Activated naive CD8-positive, alpha-beta T cell treated with anti-CD3 and anti-CD28 coated beads, Interleukin-2, amount 50 U/mL, for 24 hours (primary cell): ENCODE results near the gene SRSF2.

Experiments used
- ATAC-seq: fragments of 150-1000 bp; cut with Tn5 transposase; one replicate; pipeline ENCODE4 v1.10.0; 2021
- DNase-seq: peaks from one replicate; pipeline ENCODE4 v3.0.0; 2021
- H3K27ac Mint-ChIP-seq: one replicate; pipeline ENCODE4 v1.8.0; 2021; ENCODE audit warnings: mild to moderate bottlenecking, mixed read lengths
- H3K27me3 Mint-ChIP-seq: one replicate; pipeline ENCODE4 v1.8.0; 2021; ENCODE audit warnings: mixed read lengths
- H3K36me3 Mint-ChIP-seq: one replicate; pipeline ENCODE4 v1.8.0; 2021; ENCODE audit warnings: low read depth, mixed read lengths
- H3K4me1 Mint-ChIP-seq: one replicate; pipeline ENCODE4 v1.8.0; 2021; ENCODE audit warnings: mixed read lengths
- H3K4me3 Mint-ChIP-seq: one replicate; pipeline ENCODE4 v1.8.0; 2021; ENCODE audit warnings: mild to moderate bottlenecking, moderate library complexity, mixed read lengths
- H3K9me3 Mint-ChIP-seq: one replicate; pipeline ENCODE4 v1.8.0; 2021; ENCODE audit warnings: mixed read lengths

SRSF2 gene

DNA sequence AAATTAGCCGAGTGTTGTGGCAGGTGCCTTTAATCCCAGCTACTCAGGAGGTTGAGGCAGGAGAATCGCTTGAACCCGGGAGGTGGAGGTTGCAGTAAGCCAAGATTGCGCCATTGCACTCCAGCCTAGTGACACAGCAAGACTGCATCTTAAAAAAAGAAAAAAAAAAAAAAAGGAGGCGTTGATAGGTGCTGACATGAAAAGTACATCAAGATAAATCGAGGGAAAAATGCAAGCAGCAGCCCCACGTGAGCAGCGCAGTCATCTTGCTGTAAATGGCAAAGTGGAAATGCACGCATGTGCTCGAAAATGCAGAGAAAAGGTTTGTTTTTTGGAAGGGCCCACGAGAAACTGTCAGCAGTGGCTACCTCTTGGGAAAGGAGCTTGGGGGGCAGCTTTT lies 47.3 kb downstream of the SRSF2 start:
- Mint-ChIP-seq H3K4me3 (no peak overlapping the region), H3K4me1 (no peaks in the 10 kb centered on the region), H3K36me3 (no peaks in the 10 kb centered on the region), H3K9me3 (no peaks in the 10 kb centered on the region), H3K27me3 (no peaks in the 10 kb centered on the region), H3K27ac (no peak overlapping the region)
- no peak for ATAC-seq
- DNase-seq, result no peak

- no peaks in the 10 kb centered on the region for H3K9me3 Mint-ChIP-seq
- ATAC-seq (no peak), DNase-seq (no peak)
- H3K27ac Mint-ChIP-seq, result no peak overlapping the region
- H3K27me3 Mint-ChIP-seq, result no peaks in the 10 kb centered on the region
- H3K36me3 Mint-ChIP-seq, result no peaks in the 10 kb centered on the region
- no peak overlapping the region for H3K4me3 Mint-ChIP-seq
- no peaks in the 10 kb centered on the region for H3K4me1 Mint-ChIP-seq
These were observed 48.9 kb downstream of the SRSF2 start for GRCh38 chr17:76688165-76688622.

GRCh38 chr17:76687298-76688164 lies 49.6 kb downstream of the SRSF2 start:
- no peak overlapping the region for H3K27ac Mint-ChIP-seq

GRCh38 chr17:76686538-76687297 lies 50.4 kb downstream of the SRSF2 start:
- H3K27me3 Mint-ChIP-seq, result no peaks in the 10 kb centered on the region

More at GRCh38 chr17:76687298-76688164, 49.6 kb downstream of the SRSF2 start:
- no peaks in the 10 kb centered on the region for H3K4me1 Mint-ChIP-seq
- DNase-seq (no peak), ATAC-seq (no peak)
- no peaks in the 10 kb centered on the region for H3K36me3 Mint-ChIP-seq
- H3K9me3 Mint-ChIP-seq, result no peaks in the 10 kb centered on the region
- no peak overlapping the region for H3K4me3 Mint-ChIP-seq
- no peaks in the 10 kb centered on the region for H3K27me3 Mint-ChIP-seq

DNA sequence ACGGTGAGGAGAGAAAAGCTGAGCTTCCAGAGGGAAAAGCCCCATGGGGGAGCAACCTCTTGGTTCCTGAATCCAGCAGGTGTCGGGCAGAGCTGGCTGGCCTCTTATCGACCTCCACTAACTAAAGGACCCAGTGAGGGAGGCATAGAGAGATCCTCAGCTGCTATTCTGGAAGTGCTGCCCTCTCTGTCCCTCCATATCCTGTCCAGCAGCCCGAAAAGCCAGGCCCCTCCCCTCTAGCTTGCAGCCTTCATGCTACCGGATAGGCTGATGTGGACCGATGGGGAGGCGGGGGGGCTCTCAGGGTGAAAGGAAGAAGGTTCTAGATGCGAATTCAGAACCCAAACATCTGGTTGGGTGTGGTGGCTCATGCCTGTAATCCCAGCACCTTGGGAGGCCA lies 51.3 kb downstream of the SRSF2 start:
- ATAC-seq, result no peak
- H3K4me1 Mint-ChIP-seq, result peaks cover 4% of the 10 kb centered on the region
- no peaks in the 10 kb centered on the region for H3K36me3 Mint-ChIP-seq
- DNase-seq, result no peak
- H3K27me3 Mint-ChIP-seq, result no peaks in the 10 kb centered on the region
- no peaks in the 10 kb centered on the region for H3K9me3 Mint-ChIP-seq
- H3K4me3 Mint-ChIP-seq, result no peak overlapping the region
- H3K27ac Mint-ChIP-seq, result no peak overlapping the region

More at GRCh38 chr17:76686538-76687297, 50.4 kb downstream of the SRSF2 start:
- ATAC-seq (no peak), DNase-seq (no peak)
- Mint-ChIP-seq H3K36me3 (no peaks in the 10 kb centered on the region), H3K9me3 (no peaks in the 10 kb centered on the region), H3K4me1 (peaks cover 4% of the 10 kb centered on the region), H3K4me3 (no peak overlapping the region), H3K27ac (no peak overlapping the region)

DNA sequence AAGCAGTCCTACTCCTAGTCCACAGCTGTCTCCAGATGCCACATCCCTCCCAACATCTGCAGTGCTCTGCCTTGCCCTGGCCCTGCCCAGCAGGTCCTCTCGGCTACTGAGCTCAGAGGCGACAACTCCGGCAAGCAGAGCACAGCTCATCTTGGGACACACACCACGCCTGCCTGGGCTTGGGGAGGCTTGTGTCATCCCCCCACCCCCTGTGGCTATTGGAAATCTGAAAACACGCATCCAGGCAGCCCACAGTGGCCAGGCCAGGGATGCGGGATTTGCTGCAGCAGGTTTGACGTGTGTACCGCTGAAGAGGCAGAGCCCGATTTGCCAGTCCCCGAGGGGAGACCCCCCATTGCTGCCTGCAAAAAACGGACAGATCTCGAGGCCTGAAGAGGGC lies 51.8 kb downstream of the SRSF2 start:
- ATAC-seq (no peak), DNase-seq (no peak)
- no peak overlapping the region for H3K4me3 Mint-ChIP-seq

DNA sequence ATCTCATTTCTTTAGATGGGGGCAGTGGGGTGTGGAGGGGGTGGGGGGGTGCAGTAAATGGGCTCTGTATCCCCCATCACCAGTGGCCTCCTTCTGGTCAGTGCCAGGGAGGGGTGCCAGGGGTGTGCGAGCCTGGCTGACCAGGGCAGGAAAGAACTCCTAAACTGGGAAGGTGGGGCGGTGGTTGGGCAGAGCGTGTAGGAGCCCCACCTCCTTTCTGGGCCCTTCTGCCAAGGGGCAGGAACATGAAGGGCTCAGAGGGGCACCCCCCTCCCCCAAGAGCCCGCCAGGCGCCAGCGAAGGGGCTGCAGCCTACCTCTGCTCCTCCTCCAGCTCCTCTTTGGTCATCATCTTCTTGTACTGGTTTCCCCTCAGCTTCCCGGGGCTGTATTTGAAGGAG lies 52.4 kb downstream of the SRSF2 start:
- DNase-seq, result no peak
- Mint-ChIP-seq H3K27ac (no peak overlapping the region), H3K27me3 (no peaks in the 10 kb centered on the region), H3K36me3 (no peaks in the 10 kb centered on the region), H3K9me3 (no peaks in the 10 kb centered on the region), H3K4me1 (peaks cover 4% of the 10 kb centered on the region), H3K4me3 (no peak overlapping the region)
- no peak for ATAC-seq

More for the DNA sequence above, 51.8 kb downstream of the SRSF2 start:
- Mint-ChIP-seq H3K4me1 (peaks cover 4% of the 10 kb centered on the region), H3K9me3 (no peaks in the 10 kb centered on the region), H3K36me3 (no peaks in the 10 kb centered on the region), H3K27me3 (no peaks in the 10 kb centered on the region), H3K27ac (no peak overlapping the region)
